Measurements from ENCODE around the gene STMN3.

Gene STMN3

DNA sequence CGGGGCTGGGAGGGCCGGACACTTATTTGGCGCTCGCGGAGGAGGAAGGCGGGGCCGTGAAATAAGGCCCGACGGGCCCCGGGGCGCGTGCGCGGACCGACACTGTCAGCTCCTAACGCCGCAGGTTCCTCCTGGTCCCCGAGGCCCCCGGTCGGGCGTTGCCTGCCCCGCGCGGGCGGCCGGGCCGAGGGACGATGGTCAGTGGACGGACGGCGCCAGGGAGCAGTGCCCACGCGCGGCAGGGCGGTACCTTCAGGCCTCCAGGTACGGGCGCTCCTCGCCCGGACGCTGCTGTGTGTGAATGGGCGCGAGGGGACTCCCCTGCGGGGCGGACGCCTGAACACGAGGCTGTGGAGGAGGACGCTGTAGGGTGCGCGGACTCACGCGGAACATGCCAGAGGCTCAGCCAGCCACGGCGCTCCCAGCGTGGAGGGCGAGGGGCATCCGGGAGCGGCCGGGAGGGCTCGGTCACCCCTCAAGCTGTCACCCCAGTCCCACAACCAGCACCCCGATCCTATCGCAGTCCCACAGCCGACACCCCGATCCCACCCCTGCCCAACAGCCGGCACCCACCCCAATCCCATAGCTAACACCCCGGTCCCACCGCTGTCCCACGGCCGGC lies 26.0 kb downstream of the STMN3 start:
- peak overlapping the region; percentile 84 to 85 for H3K9ac ChIP-seq (ENCODE audit: low read length in 2 of 2)
- H3K27me3 ChIP-seq (ENCODE audit: control insufficient read depth in 1 of 2, insufficient read depth in 2 of 2, low read length in 2 of 2), result no peaks in the 10 kb centered on the region
- peak overlapping the region; percentile 80 for H3K27ac ChIP-seq (ENCODE audit: low read length)
- peaks cover 19% of the 10 kb centered on the region for H3K4me1 ChIP-seq (ENCODE audit: control insufficient read depth, insufficient read depth, low read length)
- H3K9me3 ChIP-seq (ENCODE audit: control insufficient read depth in 2 of 2, low read length in 2 of 2), result no peaks in the 10 kb centered on the region
- H3K4me3 ChIP-seq (ENCODE audit: low read length in 2 of 2), result peak overlapping the region; percentile 73 to 93
- no peaks in the 10 kb centered on the region for H3K36me3 ChIP-seq (ENCODE audit: control insufficient read depth in 2 of 2, insufficient read depth in 2 of 2, low read length in 2 of 2)

GRCh38 chr20:63626424-63627128 lies 26.6 kb downstream of the STMN3 start, which contains the start of gene GMEB2:
TSS of gene GMEB2 (minus strand) at chr20:63627101. CDS start at chr20:63619397, 7,704 bp downstream.
- Histone ChIP-seq H3K36me3 (ENCODE audit: control insufficient read depth in 2 of 2, insufficient read depth in 2 of 2, low read length in 2 of 2) (no peaks in the 10 kb centered on the region), H3K4me1 (ENCODE audit: control insufficient read depth, insufficient read depth, low read length) (peaks cover 19% of the 10 kb centered on the region), H3K9ac (ENCODE audit: low read length in 2 of 2) (peak within 1 kb of the TSS; percentile 87 to 94)

DNA sequence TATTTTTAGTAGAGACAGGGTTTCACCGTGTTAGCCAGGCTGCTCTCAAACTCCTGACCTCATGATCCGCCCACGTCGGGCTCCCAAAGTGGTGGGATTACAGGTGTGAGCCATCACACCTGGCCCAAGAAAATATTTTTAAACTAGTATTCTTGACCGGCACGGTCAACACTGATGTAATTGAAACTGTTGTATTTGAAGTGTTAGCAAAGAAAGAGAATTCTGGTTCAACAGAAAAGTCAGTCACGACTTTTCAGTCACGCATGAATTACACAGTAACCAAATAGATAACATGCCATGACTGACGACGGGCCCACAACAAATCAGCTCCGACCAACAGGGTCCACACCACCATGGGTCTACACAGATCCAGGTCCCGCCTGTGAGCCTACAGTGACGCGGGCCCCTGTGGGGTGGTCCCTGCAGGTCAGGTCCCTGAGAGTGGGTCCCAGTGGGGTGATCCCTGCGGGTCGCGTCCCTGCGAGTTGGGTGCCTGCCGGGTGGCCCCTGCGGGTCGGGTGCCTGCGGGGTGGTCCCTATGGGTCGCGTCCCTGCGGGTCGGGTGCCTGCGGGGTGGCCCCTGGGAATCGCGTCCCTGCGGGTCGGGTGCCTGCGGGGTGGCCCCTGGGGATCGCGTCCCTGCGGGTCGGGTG lies 27.3 kb downstream of the STMN3 start:
- H3K4me3 ChIP-seq (ENCODE audit: low read length in 2 of 2), result peak overlapping the region; percentile 74 to 93
- no peaks in the 10 kb centered on the region for H3K27me3 ChIP-seq (ENCODE audit: control insufficient read depth in 1 of 2, insufficient read depth in 2 of 2, low read length in 2 of 2)
- peak overlapping the region; percentile 84 for H3K27ac ChIP-seq (ENCODE audit: low read length)
- no peaks in the 10 kb centered on the region for H3K36me3 ChIP-seq (ENCODE audit: control insufficient read depth in 2 of 2, insufficient read depth in 2 of 2, low read length in 2 of 2)
- peaks cover 19% of the 10 kb centered on the region for H3K4me1 ChIP-seq (ENCODE audit: control insufficient read depth, insufficient read depth, low read length)
- no peaks in the 10 kb centered on the region for H3K9me3 ChIP-seq (ENCODE audit: control insufficient read depth in 2 of 2, low read length in 2 of 2)
- H3K9ac ChIP-seq (ENCODE audit: low read length in 2 of 2), result peak overlapping the region; percentile 87 to 94

More at GRCh38 chr20:63626424-63627128, 26.6 kb downstream of the STMN3 start, which contains the start of gene GMEB2:
- no peaks in the 10 kb centered on the region for H3K9me3 ChIP-seq (ENCODE audit: control insufficient read depth in 2 of 2, low read length in 2 of 2)
- H3K4me3 ChIP-seq (ENCODE audit: low read length in 2 of 2), result peak within 1 kb of the TSS; percentile 74 to 93
- peak within 1 kb of the TSS; percentile 84 for H3K27ac ChIP-seq (ENCODE audit: low read length)
- no peaks in the 10 kb centered on the region for H3K27me3 ChIP-seq (ENCODE audit: control insufficient read depth in 1 of 2, insufficient read depth in 2 of 2, low read length in 2 of 2)

- Histone ChIP-seq H3K4me1 (ENCODE audit: control insufficient read depth, insufficient read depth, low read length) (peaks cover 17% of the 10 kb centered on the region), H3K27ac (ENCODE audit: low read length) (no peak overlapping the region), H3K9ac (ENCODE audit: low read length in 2 of 2) (no peak overlapping the region), H3K27me3 (ENCODE audit: control insufficient read depth in 1 of 2, insufficient read depth in 2 of 2, low read length in 2 of 2) (no peaks in the 10 kb centered on the region), H3K9me3 (ENCODE audit: control insufficient read depth in 2 of 2, low read length in 2 of 2) (no peaks in the 10 kb centered on the region), H3K36me3 (ENCODE audit: control insufficient read depth in 2 of 2, insufficient read depth in 2 of 2, low read length in 2 of 2) (no peaks in the 10 kb centered on the region), H3K4me3 (ENCODE audit: low read length in 2 of 2) (no peak overlapping the region)
Measured at GRCh38 chr20:63624486-63624885, 28.7 kb downstream of the STMN3 start.

GRCh38 chr20:63622732-63623131 lies 30.5 kb downstream of the STMN3 start:
- H3K27ac ChIP-seq (ENCODE audit: low read length), result no peak overlapping the region
- no peak overlapping the region for H3K4me3 ChIP-seq (ENCODE audit: low read length in 2 of 2)
- peaks cover 5% of the 10 kb centered on the region for H3K4me1 ChIP-seq (ENCODE audit: control insufficient read depth, insufficient read depth, low read length)
- peaks cover 7 to 9% of the 10 kb centered on the region in 2 donors for H3K36me3 ChIP-seq (ENCODE audit: control insufficient read depth in 2 of 2, insufficient read depth in 2 of 2, low read length in 2 of 2)
- no peaks in the 10 kb centered on the region for H3K27me3 ChIP-seq (ENCODE audit: control insufficient read depth in 1 of 2, insufficient read depth in 2 of 2, low read length in 2 of 2)
- no peak overlapping the region for H3K9ac ChIP-seq (ENCODE audit: low read length in 2 of 2)
- H3K9me3 ChIP-seq (ENCODE audit: control insufficient read depth in 2 of 2, low read length in 2 of 2), result no peaks in the 10 kb centered on the region

DNA sequence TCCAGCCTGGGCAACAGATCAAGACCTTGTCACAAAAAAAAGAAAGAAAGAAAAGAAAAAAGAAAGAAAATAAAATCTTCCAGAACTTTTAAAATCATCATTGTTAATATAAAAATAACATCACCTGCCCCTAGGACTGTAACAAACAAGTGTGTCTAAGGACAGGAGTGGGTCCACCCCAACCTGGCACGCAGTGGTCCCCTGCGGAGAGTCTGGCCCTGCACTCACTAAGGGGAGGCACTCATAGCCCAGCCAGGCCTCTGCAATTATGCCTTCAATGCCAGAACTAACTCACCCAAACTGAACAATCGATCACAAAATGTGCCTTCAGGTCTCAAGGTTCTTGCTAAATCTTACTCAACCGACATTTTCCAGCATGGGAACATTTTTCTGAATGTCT lies 31.1 kb downstream of the STMN3 start:
- Histone ChIP-seq H3K4me1 (ENCODE audit: control insufficient read depth, insufficient read depth, low read length) (peaks cover 5% of the 10 kb centered on the region), H3K9me3 (ENCODE audit: control insufficient read depth in 2 of 2, low read length in 2 of 2) (no peaks in the 10 kb centered on the region), H3K4me3 (ENCODE audit: low read length in 2 of 2) (no peak overlapping the region), H3K9ac (ENCODE audit: low read length in 2 of 2) (no peak overlapping the region), H3K27me3 (ENCODE audit: control insufficient read depth in 1 of 2, insufficient read depth in 2 of 2, low read length in 2 of 2) (no peaks in the 10 kb centered on the region), H3K27ac (ENCODE audit: low read length) (no peak overlapping the region), H3K36me3 (ENCODE audit: control insufficient read depth in 2 of 2, insufficient read depth in 2 of 2, low read length in 2 of 2) (peaks cover 7 to 11% of the 10 kb centered on the region in 2 donors)

DNA sequence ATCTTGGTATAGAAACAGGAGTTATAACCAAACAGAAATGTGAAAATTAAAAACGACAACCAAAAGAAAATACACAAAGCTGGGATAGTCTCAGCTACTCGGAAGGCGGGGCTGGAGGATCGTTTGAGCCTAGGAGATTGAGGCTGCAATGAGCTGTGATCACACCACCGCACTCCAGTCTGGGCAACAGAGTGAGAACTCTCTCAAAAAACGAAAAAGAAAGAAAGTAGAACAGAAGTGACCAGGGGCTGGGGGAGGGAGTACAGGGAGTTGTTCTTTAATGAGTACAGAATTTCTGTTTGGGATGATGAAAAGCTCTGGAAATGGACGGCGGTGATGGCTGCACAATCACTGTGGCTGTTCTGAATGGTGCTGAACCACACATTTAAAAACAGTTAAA lies 32.2 kb downstream of the STMN3 start:
- Histone ChIP-seq H3K4me1 (ENCODE audit: control insufficient read depth, insufficient read depth, low read length) (peaks cover 5% of the 10 kb centered on the region), H3K9ac (ENCODE audit: low read length in 2 of 2) (no peak overlapping the region), H3K36me3 (ENCODE audit: control insufficient read depth in 2 of 2, insufficient read depth in 2 of 2, low read length in 2 of 2) (peaks cover 7 to 13% of the 10 kb centered on the region in 2 donors), H3K27me3 (ENCODE audit: control insufficient read depth in 1 of 2, insufficient read depth in 2 of 2, low read length in 2 of 2) (no peaks in the 10 kb centered on the region), H3K9me3 (ENCODE audit: control insufficient read depth in 2 of 2, low read length in 2 of 2) (no peaks in the 10 kb centered on the region), H3K4me3 (ENCODE audit: low read length in 2 of 2) (no peak overlapping the region), H3K27ac (ENCODE audit: low read length) (no peak overlapping the region)

DNA sequence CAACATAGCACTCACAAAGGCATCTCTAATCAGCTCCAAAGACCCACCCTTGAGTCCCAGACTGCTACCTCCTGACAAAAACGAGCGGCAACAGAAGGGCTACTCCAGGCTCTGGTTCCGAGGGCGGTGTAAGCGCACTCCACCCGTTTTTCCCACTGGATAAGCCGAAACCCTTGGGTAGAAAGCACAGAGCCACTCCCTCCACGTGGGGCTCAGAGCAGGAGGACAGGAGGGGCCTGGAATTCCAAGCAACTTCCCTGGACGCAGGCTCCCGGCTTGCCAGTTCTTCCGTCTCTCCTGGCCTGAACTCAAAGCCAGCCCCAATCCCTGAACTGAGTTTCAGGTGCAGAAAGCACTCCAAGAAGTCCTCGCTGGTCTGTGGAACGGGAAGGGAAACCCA lies 33.7 kb downstream of the STMN3 start:
- no peak overlapping the region for H3K9ac ChIP-seq (ENCODE audit: low read length in 2 of 2)
- no peaks in the 10 kb centered on the region for H3K4me1 ChIP-seq (ENCODE audit: control insufficient read depth, insufficient read depth, low read length)
- no peak overlapping the region for H3K4me3 ChIP-seq (ENCODE audit: low read length in 2 of 2)
- H3K27me3 ChIP-seq (ENCODE audit: control insufficient read depth in 1 of 2, insufficient read depth in 2 of 2, low read length in 2 of 2), result no peaks in the 10 kb centered on the region
- H3K27ac ChIP-seq (ENCODE audit: low read length), result no peak overlapping the region
- H3K9me3 ChIP-seq (ENCODE audit: control insufficient read depth in 2 of 2, low read length in 2 of 2), result no peaks in the 10 kb centered on the region
- peaks cover 10 to 13% of the 10 kb centered on the region in 2 donors for H3K36me3 ChIP-seq (ENCODE audit: control insufficient read depth in 2 of 2, insufficient read depth in 2 of 2, low read length in 2 of 2)

- no peak overlapping the region for H3K4me3 ChIP-seq (ENCODE audit: low read length in 2 of 2)
- H3K27me3 ChIP-seq (ENCODE audit: control insufficient read depth in 1 of 2, insufficient read depth in 2 of 2, low read length in 2 of 2), result no peaks in the 10 kb centered on the region
- H3K27ac ChIP-seq (ENCODE audit: low read length), result no peak overlapping the region
- H3K36me3 ChIP-seq (ENCODE audit: control insufficient read depth in 2 of 2, insufficient read depth in 2 of 2, low read length in 2 of 2), result peaks cover 10 to 13% of the 10 kb centered on the region in 2 donors
- no peak overlapping the region for H3K9ac ChIP-seq (ENCODE audit: low read length in 2 of 2)
- H3K9me3 ChIP-seq (ENCODE audit: control insufficient read depth in 2 of 2, low read length in 2 of 2), result no peaks in the 10 kb centered on the region
- no peaks in the 10 kb centered on the region for H3K4me1 ChIP-seq (ENCODE audit: control insufficient read depth, insufficient read depth, low read length)
Measured at GRCh38 chr20:63619086-63619485, 34.1 kb downstream of the STMN3 start.

DNA sequence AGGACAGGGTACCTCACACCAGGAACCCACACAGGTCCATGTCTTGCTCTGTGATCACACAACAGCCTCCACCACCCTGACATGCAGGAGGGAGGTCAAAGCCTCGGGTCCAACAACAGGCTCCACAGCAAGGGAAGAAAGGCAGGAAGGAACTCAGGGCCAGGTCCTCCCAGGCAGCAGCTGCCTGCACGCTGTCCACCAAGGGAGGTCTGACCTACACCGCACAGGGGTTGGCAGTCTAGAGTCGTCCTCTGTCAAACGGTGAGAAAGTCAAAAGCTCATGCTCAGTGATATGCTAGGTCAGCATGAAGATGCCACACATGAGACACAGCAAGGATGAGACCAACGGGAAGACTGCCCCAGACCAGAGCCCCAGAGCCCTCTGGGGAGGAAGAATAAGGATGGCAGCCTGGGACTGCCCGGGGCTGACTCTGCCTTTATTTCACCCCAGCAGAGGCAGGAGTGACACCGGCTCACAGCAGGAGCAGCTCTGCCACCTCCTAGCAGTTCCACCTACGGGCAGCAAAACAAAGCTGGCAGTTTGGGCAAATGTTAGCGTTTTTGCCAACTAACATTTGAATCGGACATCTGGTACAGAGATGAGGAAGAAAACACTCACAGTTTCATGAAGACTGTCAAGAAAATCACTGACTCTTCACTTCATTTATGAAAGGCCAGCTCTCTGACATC lies 34.8 kb downstream of the STMN3 start:
- H3K36me3 ChIP-seq (ENCODE audit: control insufficient read depth in 2 of 2, insufficient read depth in 2 of 2, low read length in 2 of 2), result peaks cover 10 to 13% of the 10 kb centered on the region in 2 donors
- no peaks in the 10 kb centered on the region for H3K9me3 ChIP-seq (ENCODE audit: control insufficient read depth in 2 of 2, low read length in 2 of 2)
- H3K27me3 ChIP-seq (ENCODE audit: control insufficient read depth in 1 of 2, insufficient read depth in 2 of 2, low read length in 2 of 2), result no peaks in the 10 kb centered on the region
- H3K4me3 ChIP-seq (ENCODE audit: low read length in 2 of 2), result no peak overlapping the region
- no peak overlapping the region for H3K27ac ChIP-seq (ENCODE audit: low read length)
- no peak overlapping the region for H3K9ac ChIP-seq (ENCODE audit: low read length in 2 of 2)
- no peaks in the 10 kb centered on the region for H3K4me1 ChIP-seq (ENCODE audit: control insufficient read depth, insufficient read depth, low read length)
